ENCODE data around the gene FOXP1.

The FOXP1 gene

DNA sequence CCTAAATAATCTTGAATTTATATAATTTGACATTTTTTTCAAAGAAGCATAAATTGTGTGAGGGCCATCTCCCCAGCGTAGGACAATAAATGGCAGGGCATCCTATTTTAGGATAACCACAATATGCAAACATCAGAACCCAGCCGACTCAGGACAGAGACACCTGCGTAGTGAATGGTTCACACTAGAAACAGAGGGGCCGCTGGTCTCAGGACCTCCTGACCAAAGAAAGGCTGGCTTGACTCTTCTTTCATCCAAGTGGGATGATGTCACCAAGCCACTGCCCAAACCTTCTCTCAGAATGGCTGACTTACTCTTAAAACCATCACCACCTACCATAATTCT, 162.1 kb downstream of the FOXP1 start:
- DNase-seq: no peak

DNA sequence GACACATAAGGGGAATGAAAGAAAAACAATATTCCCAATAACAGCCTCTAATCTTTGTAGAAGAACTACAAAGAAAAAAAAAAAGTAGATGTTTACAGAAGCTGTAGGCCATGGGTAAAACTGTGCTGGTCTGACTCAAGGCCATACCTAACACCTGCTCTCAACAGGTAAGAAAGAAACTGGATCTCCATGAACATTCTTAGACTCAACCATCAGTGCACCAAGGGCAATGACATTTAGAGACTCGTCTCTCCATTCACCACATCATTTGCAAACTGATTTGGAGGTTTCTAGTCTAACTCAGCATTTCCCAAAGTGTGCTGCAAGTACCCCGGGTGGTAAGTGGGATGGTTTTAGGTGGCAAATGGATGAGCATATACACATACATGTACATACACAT, 164.2 kb downstream of the FOXP1 start:
- DNase-seq: no peak

DNA sequence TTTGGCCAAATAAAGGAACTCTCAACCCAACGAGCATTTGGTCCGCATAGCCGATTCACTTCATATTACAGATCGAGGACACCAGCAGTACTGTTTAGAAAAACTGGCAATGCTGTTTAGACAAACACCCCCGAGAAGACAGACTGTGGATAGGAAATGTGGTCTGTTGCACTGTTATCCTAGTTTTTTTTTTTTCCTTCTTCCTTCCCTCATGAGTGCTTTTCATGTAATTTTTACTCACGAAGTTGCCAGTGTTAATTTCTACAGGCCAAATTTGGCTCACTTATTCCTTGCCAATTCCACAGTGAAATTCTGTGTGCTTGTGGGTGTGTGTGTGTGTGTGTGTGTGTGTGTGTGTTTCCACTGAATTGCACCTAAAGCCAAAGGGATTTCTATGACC, 165.7 kb downstream of the FOXP1 start:
- no peak for DNase-seq

DNA sequence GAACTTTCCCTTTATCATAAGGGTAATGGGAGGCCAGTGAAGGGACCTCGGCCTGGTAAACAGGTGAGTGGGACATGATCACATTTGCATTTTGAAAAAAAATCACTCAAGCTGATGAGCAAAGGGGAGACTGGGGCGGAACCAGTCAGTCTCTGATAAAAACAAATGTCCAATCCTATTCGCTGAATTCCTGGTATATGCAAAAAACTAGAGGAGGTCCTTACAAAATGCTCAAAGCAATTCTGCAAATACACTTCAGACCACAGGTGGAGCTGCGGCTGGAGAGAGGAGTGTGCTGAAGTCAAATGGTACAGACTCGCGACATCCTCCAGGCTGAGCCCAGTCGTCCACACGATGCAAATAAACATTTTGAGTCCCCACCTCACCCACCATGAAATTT, 166.7 kb downstream of the FOXP1 start:
- DNase-seq: peak; percentile 56

DNA sequence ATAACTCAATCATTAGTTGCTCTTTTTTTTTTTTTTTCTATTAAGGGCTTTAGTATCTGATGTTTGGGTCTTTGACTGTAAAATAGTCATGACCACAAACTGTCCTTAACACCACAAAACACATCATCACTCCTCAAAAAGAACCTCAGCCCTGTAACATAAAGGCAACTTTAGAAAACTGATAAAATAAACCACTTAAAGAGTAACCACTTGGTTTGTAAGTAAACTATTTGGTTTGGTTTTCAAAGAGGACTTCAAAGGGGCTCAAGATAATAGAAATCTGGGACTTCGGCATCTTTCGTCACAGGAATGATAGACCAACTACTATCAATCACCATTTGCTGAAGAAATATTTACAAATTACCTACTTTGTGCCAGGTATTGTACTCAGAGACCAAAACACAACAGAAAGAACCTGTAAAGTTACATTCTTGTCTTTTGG, 167.8 kb downstream of the FOXP1 start:
- peak; percentile 30 for DNase-seq

DNA sequence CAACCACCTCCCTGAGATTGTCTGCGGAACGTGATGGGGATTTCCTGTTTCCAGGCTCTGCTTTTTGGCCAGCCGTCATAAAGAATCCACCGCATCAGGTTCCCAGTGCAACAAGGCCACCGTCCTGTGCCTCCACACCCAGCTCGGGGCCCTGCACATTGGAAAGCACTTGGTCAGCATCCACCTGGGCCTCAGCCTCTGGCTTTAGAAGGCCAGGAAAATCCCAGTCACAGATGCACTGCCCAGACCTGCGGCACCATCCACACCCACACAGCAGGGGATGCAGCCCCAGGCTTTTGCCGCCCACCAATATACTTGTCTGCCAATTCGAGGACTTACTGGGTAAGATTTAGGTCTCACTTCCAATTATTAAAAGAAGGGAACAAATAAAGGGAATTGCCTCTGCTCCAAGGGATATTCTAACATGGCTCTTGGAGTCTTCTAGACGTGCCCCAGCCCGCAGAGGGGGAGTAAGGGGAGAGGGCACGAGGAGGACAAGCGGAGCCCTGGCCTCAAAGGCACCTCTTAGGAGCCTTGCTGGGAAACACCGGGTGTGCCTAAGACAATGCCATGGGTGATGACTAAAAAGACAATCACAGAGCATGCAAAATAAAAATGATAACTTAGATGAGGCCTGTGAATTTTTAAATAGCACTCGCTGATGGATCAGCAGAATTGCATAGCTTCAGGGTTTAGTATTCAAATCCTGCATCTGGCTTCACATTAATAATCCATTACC, 169.2 kb downstream of the FOXP1 start:
- no peak for DNase-seq

DNA sequence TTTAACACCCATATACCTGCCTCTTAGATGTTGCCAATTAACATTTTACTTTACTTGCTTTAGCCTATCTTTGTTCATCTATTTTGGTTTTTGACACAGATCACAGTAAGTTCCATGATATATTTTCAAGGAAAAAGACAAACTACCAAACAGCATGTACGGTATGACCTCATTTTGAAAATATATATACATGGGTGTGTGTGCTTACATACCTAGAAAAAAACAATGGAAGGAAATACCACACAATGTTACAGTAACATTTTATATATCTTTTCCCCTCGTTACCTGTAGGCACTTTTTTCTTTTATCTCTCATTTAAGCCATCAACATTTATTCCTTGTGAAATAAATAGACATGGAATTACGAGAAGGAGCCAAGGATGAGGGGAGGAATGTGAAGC, 170.0 kb downstream of the FOXP1 start:
- DNase-seq: no peak

DNA sequence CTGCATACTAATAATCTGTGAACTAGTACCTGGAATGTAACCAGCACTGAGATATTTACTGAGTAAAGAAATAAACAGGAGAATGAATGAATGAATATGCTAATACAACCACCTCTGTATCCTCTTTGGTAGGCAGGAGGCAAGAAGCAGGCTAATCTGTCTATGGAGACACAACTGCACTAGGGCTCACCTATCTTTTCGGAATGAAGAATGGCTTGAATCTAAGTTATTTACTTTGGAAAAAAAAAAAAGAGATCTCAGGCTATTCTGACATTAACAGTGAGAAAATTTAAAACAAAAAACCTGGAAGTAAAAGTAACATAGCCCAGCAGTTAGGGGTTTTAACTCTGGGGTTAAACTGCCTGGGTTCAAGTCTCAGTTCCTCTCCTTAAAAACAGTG, 174.2 kb downstream of the FOXP1 start:
- DNase-seq: no peak

DNA sequence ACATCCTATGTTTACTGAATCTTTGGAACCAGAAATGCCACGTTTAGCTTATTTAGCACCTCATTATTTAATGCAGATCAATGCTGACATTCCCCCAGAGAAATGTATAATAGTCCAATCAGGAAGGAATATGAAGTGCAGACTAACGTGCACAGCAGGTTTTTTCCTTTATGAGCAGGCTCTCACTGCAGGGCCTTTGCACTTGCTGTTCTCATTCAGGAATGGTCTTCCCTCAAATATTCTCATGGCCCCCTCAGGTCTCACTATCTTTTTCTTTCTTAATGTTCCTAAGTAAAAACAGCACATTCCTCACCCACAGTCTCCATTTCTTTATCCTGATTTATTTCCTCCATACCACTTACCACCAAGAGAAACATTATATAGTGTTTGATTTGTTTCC, 174.6 kb downstream of the FOXP1 start:
- DNase-seq: no peak

DNA sequence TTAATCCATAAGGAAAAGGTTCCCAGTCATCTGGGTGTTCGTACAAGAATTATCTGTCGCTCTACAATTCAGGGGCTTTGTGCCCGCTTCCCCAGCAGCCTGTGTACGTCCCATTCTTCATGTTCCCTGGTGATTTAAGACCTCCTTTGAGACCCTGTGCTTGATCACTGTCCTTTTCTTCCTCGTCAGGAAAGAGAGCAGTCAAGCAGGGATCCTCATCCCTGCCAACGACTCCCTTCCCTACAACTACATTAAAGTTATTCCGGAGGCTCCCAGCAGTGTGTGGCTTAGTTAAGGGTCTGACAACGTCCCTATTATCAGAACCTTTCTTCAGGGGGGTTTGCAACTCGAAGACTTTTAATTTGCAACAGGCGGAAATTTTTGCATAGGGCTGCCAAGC, 175.7 kb downstream of the FOXP1 start:
- DNase-seq: no peak

DNA sequence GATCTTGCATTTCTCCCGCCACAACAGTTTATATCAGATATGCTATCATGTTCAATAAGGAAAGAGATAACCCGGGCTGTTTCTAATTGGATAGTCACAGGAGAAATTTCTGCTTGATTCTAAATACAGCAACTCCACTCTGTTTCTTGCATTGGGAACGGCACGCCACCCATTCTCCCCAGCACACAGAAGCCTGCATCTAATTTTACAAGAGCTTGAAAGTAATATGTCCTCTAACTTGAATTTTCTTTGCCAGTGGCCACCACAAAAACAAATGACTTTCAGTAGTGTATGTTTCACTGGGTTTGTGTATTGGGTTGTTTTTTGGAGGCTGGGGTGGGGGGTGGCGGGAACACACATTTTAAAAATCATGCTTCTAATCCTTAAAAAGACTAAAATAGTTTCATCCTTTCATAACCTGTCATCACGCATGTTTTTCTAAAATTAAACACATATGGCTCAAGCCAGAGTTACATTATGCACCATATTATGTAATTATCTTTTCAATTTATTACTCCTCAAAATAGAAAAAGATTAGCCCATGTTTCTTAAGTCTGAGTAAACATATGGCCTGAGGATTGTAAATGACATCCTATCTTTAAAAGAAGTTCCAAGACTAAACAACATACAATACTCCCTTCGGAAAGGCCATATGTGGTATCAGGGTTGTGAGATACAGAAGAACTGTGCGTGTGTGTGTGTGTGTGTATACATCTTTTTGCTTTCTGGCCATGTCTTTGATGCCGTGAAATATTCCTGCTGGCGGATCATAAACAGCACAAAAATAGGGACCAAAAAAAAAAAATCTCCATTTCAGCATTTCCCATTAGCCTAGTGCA, 176.3 kb downstream of the FOXP1 start:
- DNase-seq: no peak

DNA sequence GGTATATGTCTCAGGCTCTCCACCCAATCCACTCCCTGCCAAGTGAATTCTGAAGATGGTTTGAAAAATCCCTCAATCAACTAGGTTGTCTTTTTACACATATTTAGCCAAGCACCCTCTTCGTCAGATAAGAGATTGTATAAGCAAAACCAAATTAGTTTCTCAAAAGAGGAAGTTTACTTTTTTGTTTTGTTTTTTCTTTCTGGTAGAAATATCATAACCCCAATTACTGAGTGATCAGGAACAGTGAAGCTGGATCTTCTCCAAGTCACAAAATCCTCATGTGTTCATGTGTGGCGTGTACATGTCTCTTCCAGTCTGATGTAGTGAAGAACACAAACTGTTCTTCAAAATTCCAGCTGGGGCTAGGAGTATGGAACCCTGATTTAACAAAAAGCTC, 180.6 kb downstream of the FOXP1 start:
- peak; percentile 6 for DNase-seq

DNA sequence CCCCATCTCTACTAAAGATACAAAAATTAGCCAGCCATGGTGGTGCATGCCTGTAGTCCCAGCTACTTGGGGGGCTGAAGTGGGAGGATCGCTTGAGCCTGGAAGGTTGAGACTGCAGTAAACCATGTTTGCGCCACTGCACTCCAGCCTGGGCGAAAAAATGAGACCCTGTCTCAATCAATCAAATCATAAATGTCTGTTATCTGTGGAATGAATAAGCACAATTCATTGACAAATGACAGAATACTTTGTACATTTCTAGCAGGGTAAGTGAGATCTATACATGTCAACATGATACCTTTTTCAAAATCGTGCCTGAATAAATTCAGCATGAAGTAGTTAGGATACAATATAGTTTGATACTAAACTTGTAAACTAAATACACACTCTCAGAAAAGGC, 181.2 kb downstream of the FOXP1 start:
- no peak for DNase-seq

DNA sequence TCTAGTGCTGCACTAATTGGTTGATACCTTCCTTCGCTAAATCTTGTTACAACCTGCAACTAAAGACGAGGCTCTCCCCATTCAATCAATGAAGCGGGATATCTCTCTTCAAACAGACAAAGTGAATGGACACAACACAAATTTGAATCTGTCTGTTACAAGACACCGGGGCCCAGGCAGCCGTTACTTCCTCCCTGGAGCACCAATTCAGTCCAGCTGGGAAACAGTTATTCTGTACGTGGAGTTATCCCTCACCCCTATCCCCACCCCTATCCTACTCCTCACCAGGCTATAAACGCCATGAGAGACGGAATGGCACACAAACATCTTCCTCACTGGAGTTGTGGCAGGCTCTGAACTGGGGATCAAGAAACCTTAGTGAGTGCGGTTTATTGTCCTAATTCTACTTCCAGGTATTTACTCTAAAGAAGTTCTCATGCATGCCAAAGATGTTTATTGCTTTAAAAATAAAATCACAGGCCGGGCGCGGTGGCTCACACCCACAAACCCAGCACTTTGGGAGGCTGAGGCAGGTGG, 181.8 kb downstream of the FOXP1 start:
- DNase-seq: no peak

DNA sequence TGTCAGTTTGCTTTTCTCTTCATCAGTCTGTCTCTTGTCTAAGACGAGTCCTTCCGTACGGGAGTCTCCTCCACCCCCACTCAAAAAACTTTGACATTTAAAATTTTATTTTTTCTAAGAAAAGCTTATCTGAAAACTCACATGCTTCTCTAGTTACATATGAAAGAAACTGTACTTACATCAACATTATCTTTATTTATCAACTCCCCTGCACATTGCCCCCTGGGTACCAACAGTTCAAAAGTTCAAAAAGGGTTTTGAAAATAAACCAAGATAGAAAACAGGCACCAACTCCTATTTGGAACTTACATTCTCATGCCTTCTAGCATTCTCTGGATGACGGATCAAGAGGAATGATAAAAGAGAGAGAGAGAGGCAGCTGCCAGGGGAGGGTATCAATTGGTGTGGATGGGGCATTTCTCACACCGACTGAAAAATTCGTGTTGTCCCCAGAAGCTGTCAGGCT, 182.5 kb downstream of the FOXP1 start:
- peak; percentile 83 for DNase-seq

DNA sequence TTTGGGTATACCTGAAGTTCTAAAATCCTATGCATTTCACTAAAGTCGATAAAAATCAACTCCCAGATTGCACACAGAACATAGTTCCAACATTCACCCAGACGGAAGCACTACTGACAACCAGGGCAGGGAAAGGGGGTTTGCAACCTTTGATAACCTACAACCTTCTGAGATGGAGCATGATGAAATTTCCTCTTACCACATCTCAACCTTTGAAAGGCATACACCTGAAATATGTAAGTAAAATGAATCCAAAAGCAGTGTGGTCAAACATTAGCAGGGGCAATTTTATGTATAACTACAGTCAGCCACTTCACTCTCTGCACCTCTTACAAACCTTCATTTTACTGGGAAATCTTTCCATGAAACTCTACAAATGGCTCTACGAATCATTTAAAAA, 184.1 kb downstream of the FOXP1 start:
- no peak for DNase-seq

DNA sequence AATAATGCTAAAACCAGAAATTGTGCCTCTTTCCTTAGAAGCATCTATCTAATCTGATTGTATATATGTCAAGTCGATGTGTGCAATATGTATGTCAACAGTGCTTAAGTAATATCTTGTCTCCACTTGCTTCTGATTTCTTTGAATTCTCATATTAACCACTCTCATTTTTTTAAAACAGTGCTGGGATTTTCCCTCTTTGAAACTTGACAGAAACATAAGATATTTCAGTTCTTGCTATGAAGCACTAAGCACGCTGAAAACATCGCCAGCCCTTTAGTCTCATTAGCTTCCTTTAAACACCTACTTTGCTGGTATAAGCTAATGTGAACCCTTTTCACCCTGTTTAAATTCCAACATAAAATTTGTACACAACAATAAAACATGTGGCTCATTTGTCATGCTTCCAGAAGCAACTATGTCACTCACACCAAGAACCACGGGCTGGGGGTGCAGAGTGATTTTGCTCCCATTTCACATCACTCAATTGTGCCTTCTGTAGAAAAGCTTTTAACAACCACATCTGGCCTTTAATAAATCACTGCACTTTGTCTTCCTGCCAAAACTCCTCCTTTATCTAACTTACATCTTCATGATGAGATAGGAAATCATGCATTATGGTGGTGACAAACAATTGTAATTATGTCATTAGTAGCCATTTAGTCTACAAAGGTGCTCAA, 185.2 kb downstream of the FOXP1 start:
- no peak for DNase-seq

DNA sequence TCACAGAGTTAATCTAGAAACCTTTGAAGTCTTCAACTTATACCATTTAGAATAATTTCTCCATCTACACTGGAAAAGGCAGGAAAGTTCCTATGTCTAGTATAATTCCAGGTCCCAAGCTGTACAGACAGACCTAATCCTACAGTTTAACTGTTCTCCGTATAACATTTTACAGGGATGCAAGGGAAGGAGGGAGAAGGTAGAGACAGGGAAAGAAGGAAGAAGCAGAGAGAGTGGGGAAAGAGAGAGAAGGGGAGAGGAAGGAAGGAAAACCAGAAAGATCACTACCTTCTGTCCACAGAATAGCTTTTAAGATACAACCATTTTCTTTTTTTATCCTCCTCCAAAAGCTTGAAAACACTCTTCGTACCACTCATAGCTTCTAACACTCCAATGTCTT, 185.8 kb downstream of the FOXP1 start:
- no peak for DNase-seq

DNA sequence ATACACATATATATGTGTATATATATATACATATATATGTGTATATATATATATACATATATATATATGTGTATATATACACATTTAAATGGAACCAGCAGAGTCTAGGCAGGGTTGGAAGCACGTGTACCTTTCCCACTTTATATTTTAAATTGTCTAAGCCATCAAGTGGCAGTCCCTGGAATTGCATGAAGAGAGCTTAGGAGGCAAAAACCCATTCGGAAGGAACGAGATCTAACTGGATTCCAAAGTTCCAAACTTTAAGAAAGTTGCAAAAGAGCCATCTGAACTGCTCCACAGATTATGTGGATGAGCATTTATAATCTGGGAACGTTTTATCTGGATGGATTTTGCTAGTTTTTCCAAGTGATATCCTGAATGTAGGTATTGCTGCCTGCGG, 186.5 kb downstream of the FOXP1 start:
- peak; percentile 67 for DNase-seq

DNA sequence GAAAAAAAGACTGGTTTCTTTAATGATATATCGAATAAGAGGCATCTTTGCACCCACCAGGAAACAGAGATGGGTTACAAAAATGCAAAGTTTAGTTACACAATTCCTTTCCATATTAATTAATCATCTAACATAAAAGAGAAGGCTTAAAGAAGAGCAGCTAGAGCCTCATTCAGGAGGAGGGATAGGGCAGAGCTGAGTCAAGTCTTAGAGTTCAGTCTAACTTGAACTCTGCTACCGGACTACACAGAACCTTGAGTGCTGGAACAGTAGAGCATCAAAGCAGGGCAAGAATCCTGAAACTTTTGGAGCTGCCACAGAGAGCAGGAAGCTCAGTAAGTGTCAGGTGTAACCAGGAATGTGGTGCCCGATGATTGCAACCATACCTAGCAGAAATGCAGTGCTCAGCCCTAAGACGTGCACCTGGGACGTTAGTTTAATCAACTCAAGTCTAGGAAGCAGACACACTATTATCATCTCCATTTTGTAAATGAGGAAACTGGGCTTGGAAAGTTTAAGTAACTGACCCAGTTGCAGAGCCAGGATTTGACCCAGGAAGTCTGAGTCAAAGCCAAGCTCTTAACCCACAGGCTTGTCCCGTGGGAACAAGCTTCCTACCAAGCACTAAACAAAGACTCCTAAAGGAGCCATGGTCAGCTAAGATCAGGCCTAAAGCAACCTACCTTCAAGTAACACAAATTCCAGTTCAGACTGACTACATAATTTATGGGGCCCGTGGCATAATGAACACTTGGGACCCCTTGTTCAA, 187.4 kb downstream of the FOXP1 start:
- no peak for DNase-seq

DNA sequence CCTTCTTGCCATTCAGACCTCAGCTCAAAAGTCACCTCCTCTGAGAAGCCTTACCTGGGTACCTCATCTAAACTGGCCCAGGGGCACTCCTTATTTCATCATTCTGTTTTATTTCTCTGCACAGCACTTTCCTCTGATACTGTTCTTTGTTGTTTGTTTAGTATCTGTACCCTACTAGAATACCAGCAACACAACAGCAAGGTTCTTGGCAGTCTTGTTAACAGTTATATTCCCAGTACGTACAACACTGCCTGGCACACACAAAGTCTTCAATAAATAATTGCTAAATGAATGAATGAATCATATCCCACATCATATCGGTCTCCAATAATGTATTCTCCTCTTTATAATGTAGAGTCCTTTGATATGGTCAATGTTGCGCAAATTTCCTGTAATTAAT, 188.1 kb downstream of the FOXP1 start:
- DNase-seq: no peak

DNA sequence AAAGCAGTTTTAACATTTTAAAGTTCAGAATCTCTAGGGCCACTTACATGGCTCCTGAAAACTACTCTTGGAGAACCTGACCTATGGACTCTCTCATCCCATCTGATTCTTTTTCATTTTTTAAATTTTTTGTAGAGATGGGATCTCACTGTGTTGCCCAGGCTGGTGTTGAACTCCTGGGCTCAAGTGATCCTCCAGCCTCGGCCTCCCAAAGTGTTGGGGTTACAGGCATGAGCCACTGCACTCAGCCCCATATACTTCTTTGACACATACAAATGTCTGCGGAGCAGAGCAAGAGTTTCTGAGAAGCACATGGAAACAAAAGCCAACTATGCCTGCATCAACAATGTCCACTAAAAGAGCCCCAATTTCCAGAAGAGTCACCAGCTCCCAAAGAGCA, 189.8 kb downstream of the FOXP1 start:
- no peak for DNase-seq

DNA sequence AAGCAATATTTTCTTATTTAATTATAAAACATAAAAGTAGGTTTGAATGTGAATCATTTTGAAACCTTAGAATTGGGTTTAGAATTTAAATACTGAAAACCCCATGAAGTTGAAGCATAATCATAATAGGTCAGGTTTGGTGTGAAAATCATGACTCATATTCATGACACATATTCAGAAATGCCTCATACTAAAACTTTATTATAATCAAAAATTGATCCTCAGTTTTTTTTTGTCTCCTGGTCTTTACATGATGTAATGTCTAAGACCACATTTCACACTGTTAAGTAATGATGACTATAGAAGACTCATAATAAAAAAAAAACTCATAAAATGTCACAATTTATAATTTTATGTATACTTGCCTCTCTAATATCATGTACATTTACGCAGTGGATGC, 190.4 kb downstream of the FOXP1 start:
- no peak for DNase-seq
